ENCODE results near the gene ZNF8.

DNA sequence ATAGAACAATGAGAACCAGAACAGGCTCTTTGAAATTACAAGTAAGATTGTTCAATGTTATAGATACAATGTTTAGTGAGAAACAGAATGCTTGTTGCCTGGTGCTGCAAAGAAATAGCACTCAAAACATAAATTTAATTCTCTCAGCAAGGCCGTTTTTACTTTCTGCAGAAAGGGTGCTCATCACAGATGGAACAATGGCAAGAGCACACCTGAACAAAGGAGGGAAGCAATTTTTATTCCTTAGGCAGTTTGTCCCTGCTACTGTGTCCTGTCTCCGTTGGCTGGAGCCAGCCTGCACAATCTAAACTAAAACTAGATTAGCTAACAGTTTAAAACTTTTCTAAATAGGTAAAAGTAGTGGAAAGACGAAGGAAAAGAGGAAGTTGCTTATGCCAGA is 10.4 kb upstream of the ZNF8 start:
- TF ChIP-seq, protein P1, sequence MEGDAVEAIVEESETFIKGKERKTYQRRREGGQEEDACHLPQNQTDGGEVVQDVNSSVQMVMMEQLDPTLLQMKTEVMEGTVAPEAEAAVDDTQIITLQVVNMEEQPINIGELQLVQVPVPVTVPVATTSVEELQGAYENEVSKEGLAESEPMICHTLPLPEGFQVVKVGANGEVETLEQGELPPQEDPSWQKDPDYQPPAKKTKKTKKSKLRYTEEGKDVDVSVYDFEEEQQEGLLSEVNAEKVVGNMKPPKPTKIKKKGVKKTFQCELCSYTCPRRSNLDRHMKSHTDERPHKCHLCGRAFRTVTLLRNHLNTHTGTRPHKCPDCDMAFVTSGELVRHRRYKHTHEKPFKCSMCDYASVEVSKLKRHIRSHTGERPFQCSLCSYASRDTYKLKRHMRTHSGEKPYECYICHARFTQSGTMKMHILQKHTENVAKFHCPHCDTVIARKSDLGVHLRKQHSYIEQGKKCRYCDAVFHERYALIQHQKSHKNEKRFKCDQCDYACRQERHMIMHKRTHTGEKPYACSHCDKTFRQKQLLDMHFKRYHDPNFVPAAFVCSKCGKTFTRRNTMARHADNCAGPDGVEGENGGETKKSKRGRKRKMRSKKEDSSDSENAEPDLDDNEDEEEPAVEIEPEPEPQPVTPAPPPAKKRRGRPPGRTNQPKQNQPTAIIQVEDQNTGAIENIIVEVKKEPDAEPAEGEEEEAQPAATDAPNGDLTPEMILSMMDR (conservative IDR thresholded peaks at IDR 0.05; ENCODE audit: low read depth, low read length): no peak
- TF ChIP-seq POLR2A (IDR thresholded peaks at IDR 0.05; ENCODE audit: low read depth, low read length) (no peak), RAD21 (IDR thresholded peaks at IDR 0.05; ENCODE audit: low read length) (no peak)
